Osteocyte (in vitro differentiated cells): ENCODE data around the gene PKHD1. TPM values are rescaled to one million over a fixed set of nuclear protein-coding genes. Genes with fewer than 3 reads are reported as not detected.

Source experiments
- DNase-seq: peaks from one replicate; pipeline ENCODE4 v3.0.0; 2021; ENCODE audit warnings: mixed read lengths; ENCODE audit not compliant: unreplicated experiment; ENCODE audit errors: extremely low spot score
- H3K27ac Mint-ChIP-seq: one replicate; pipeline ENCODE4 v1.8.0; 2021; ENCODE audit warnings: mild to moderate bottlenecking, mixed read lengths; ENCODE audit not compliant: unreplicated experiment
- H3K27me3 Mint-ChIP-seq: one replicate; pipeline ENCODE4 v1.8.0; 2021; ENCODE audit warnings: mixed read lengths; ENCODE audit not compliant: unreplicated experiment
- H3K36me3 Mint-ChIP-seq: one replicate; pipeline ENCODE4 v1.8.0; 2021; ENCODE audit warnings: mixed read lengths; ENCODE audit not compliant: unreplicated experiment
- H3K4me1 Mint-ChIP-seq: one replicate; pipeline ENCODE4 v1.8.0; 2021; ENCODE audit warnings: mixed read lengths; ENCODE audit not compliant: unreplicated experiment
- H3K4me3 Mint-ChIP-seq: one replicate; pipeline ENCODE4 v1.8.0; 2021; ENCODE audit warnings: mild to moderate bottlenecking, moderate library complexity, mixed read lengths; ENCODE audit not compliant: unreplicated experiment
- H3K9me3 Mint-ChIP-seq: one replicate; pipeline ENCODE4 v1.8.0; 2021; ENCODE audit warnings: mixed read lengths; ENCODE audit not compliant: unreplicated experiment
- CTCF ChIP-seq: fragments of 200-600 bp; sonication (generic); IDR thresholded peaks from 2 replicates; pipeline ENCODE4 v1.5.0; 2021; ENCODE audit warnings: antibody characterized with exemption, mild to moderate bottlenecking, moderate library complexity
- total RNA-seq: library from RNA; stranded (reverse); gene quantifications from 2 replicates; pipeline ENCODE4 v1.2.1, GENCODE V29; 2021

PKHD1 gene
- total RNA-seq, 1 donor from 2014 or later, result not detected

GRCh38 chr6:52133324-52133723 lies 45.9 kb upstream of the PKHD1 start:
- H3K9me3 Mint-ChIP-seq, result no peaks in the 10 kb centered on the region
- peaks cover 31% of the 10 kb centered on the region for H3K27me3 Mint-ChIP-seq
- H3K4me3 Mint-ChIP-seq, result no peak overlapping the region
- no peaks in the 10 kb centered on the region for H3K36me3 Mint-ChIP-seq
- no peak for DNase-seq
- H3K4me1 Mint-ChIP-seq, result no peaks in the 10 kb centered on the region
- TF ChIP-seq CTCF, result no peak
- no peak overlapping the region for H3K27ac Mint-ChIP-seq

GRCh38 chr6:52132292-52132691 lies 44.9 kb upstream of the PKHD1 start:
- H3K4me1 Mint-ChIP-seq, result no peaks in the 10 kb centered on the region
- H3K9me3 Mint-ChIP-seq, result no peaks in the 10 kb centered on the region
- no peak for TF ChIP-seq CTCF
- H3K36me3 Mint-ChIP-seq, result no peaks in the 10 kb centered on the region
- no peak for DNase-seq
- peaks cover 27% of the 10 kb centered on the region for H3K27me3 Mint-ChIP-seq
- H3K4me3 Mint-ChIP-seq, result no peak overlapping the region
- no peak overlapping the region for H3K27ac Mint-ChIP-seq

- H3K9me3 Mint-ChIP-seq, result no peaks in the 10 kb centered on the region
- H3K4me1 Mint-ChIP-seq, result no peaks in the 10 kb centered on the region
- TF ChIP-seq CTCF, result no peak
- no peak overlapping the region for H3K27ac Mint-ChIP-seq
- H3K4me3 Mint-ChIP-seq, result no peak overlapping the region
- no peak for DNase-seq
- H3K27me3 Mint-ChIP-seq, result peaks cover 17% of the 10 kb centered on the region
- no peaks in the 10 kb centered on the region for H3K36me3 Mint-ChIP-seq
These were observed 43.0 kb upstream of the PKHD1 start for GRCh38 chr6:52130440-52130839.

GRCh38 chr6:52127957-52128356 lies 40.5 kb upstream of the PKHD1 start:
- Mint-ChIP-seq H3K36me3 (no peaks in the 10 kb centered on the region), H3K27me3 (peaks cover 15% of the 10 kb centered on the region), H3K27ac (no peak overlapping the region), H3K4me3 (no peak overlapping the region), H3K9me3 (no peaks in the 10 kb centered on the region), H3K4me1 (no peaks in the 10 kb centered on the region)
- TF ChIP-seq CTCF, result no peak
- DNase-seq, result no peak

GRCh38 chr6:52126231-52126630 lies 38.8 kb upstream of the PKHD1 start:
- DNase-seq, result no peak
- no peak for TF ChIP-seq CTCF
- H3K36me3 Mint-ChIP-seq, result no peaks in the 10 kb centered on the region
- no peaks in the 10 kb centered on the region for H3K4me1 Mint-ChIP-seq
- peaks cover 9% of the 10 kb centered on the region for H3K27me3 Mint-ChIP-seq
- no peaks in the 10 kb centered on the region for H3K9me3 Mint-ChIP-seq
- H3K4me3 Mint-ChIP-seq, result no peak overlapping the region
- no peak overlapping the region for H3K27ac Mint-ChIP-seq
